ENCODE data around the gene COL5A1. TPM values are rescaled to one million over a fixed set of nuclear protein-coding genes. Genes with fewer than 3 reads are reported as not detected.

Gene COL5A1
- total RNA-seq, 4 donors from 2014 or later = 4.9 to 97.4 (median 11.9) TPM

- DNase-seq = peak in 2 of 3 donors; percentile 25 to 33
- TF ChIP-seq, protein P1, sequence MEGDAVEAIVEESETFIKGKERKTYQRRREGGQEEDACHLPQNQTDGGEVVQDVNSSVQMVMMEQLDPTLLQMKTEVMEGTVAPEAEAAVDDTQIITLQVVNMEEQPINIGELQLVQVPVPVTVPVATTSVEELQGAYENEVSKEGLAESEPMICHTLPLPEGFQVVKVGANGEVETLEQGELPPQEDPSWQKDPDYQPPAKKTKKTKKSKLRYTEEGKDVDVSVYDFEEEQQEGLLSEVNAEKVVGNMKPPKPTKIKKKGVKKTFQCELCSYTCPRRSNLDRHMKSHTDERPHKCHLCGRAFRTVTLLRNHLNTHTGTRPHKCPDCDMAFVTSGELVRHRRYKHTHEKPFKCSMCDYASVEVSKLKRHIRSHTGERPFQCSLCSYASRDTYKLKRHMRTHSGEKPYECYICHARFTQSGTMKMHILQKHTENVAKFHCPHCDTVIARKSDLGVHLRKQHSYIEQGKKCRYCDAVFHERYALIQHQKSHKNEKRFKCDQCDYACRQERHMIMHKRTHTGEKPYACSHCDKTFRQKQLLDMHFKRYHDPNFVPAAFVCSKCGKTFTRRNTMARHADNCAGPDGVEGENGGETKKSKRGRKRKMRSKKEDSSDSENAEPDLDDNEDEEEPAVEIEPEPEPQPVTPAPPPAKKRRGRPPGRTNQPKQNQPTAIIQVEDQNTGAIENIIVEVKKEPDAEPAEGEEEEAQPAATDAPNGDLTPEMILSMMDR (IDR thresholded peaks at IDR 0.05) = no peak
- no peak for TF ChIP-seq POLR2A (IDR thresholded peaks at IDR 0.05)
- Histone ChIP-seq H3K27me3 (no peaks in the 10 kb centered on the region), H3K4me3 (no peak overlapping the region), H3K9me3 (no peaks in the 10 kb centered on the region), H3K36me3 (no peaks in the 10 kb centered on the region), H3K27ac (no peak overlapping the region), H3K4me1 (no peaks in the 10 kb centered on the region)
Measured at GRCh38 chr9:134618833-134619447, 22.7 kb upstream of the COL5A1 start.

GRCh38 chr9:134619448-134619982, 22.1 kb upstream of the COL5A1 start:
- H3K9me3 ChIP-seq = no peaks in the 10 kb centered on the region
- H3K27me3 ChIP-seq = no peaks in the 10 kb centered on the region
- DNase-seq = peak in 2 of 3 donors; percentile 15 to 18
- no peaks in the 10 kb centered on the region for H3K36me3 ChIP-seq
- TF ChIP-seq, protein P1 (IDR thresholded peaks at IDR 0.05) = no peak
- TF ChIP-seq POLR2A (IDR thresholded peaks at IDR 0.05) = no peak
- H3K4me1 ChIP-seq = no peaks in the 10 kb centered on the region
- H3K4me3 ChIP-seq = no peak overlapping the region
- H3K27ac ChIP-seq = no peak overlapping the region

GRCh38 chr9:134619983-134620661, 21.5 kb upstream of the COL5A1 start:
- no peak overlapping the region for H3K27ac ChIP-seq
- DNase-seq = peak in 2 of 3 donors; percentile 25 to 41
- TF ChIP-seq, protein P1 (IDR thresholded peaks at IDR 0.05) = no peak
- TF ChIP-seq POLR2A (IDR thresholded peaks at IDR 0.05) = no peak
- H3K4me1 ChIP-seq = no peaks in the 10 kb centered on the region
- no peaks in the 10 kb centered on the region for H3K36me3 ChIP-seq
- no peaks in the 10 kb centered on the region for H3K27me3 ChIP-seq
- H3K4me3 ChIP-seq = no peak overlapping the region
- H3K9me3 ChIP-seq = no peaks in the 10 kb centered on the region

DNA sequence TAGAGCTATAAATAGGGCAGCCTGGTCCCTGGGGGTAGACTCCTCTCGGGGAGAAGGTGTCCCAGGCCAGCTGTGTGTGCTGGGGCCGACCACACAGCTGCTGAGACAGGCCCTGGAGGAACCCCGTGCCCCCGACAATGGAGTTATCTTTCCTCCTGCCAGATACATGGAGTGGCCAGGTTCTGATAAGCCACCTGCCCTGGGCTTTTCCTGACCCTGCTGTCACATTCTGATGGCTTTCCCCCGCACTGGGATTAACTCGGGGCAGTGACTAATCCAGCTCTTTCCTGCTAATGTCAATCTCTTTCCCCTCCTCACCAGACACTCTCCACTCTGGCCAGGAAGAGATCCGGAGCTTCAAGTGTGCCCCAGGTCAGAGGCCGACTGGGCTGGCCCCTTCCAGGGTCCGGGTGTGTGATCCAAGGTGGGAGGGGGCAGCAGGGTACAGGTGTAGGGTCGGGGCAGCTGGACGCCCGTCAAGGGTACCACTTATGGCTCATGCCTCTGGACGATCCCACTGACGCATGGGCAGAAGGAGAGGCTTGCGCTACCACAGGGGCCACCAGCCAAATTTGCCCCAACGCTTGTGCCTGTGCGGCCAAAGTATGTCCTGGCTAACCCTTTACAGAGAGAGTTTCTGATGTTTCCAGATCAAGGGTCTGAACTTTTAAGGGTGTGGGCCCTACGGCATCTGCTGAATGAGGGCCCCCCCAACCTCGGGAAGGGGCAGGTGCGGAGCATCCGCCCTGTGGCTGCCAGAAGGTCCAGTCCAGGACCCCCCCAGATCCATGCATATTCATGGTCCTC, 20.6 kb upstream of the COL5A1 start:
- peak in 2 of 3 donors; percentile 25 to 29 for DNase-seq
- Histone ChIP-seq H3K27ac (no peak overlapping the region), H3K4me1 (no peaks in the 10 kb centered on the region), H3K9me3 (no peaks in the 10 kb centered on the region), H3K36me3 (no peaks in the 10 kb centered on the region), H3K4me3 (no peak overlapping the region), H3K27me3 (no peaks in the 10 kb centered on the region)
- no peak for TF ChIP-seq POLR2A (IDR thresholded peaks at IDR 0.05)
- TF ChIP-seq, protein P1 (IDR thresholded peaks at IDR 0.05) = no peak

DNA sequence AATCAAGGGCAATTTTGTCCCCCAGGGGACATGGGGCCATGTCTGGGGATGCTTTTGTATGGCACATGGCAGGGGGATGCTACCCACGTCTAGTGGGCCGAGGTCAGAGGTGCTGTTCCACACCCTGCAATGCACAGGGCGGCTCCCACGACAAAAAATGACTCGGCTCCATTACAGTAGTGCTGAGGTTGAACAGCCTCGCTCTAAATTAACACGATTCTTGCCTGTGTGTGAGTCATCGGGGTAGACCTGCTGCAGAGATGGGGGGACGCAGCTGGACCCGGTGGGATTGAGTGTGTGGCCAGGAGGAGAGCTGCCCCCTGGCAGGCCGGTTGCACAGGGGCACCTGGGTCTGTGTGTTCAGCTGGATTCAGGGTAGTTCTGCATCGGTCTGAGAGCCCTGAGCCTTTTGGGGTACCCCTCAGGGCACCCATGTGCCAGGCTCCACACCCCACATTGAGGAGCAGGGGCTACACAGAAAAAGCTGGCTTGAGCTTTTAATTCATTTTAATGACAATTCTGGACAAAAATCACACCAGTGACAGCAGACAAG, 20.0 kb upstream of the COL5A1 start:
- TF ChIP-seq, protein P1 (IDR thresholded peaks at IDR 0.05) = no peak
- no peak for TF ChIP-seq POLR2A (IDR thresholded peaks at IDR 0.05)
- Histone ChIP-seq H3K36me3 (no peaks in the 10 kb centered on the region), H3K4me1 (no peaks in the 10 kb centered on the region), H3K27me3 (no peaks in the 10 kb centered on the region), H3K9me3 (no peaks in the 10 kb centered on the region), H3K27ac (no peak overlapping the region), H3K4me3 (no peak overlapping the region)
- DNase-seq = peak in 2 of 3 donors; percentile 18 to 23

All from Peyer's patch (tissue), 4 donors.